HG02973 (cell line): Measurements from ENCODE around the gene SGK1.
"Not testable (repeated sequence)": the region's sequence is repeated elsewhere in the genome, so short reads cannot be mapped to it uniquely, and the experiment has no call there.

Source experiments
- ATAC-seq: cut with Tn5 transposase; IDR thresholded peaks from one replicate; pipeline ENCODE4 v1.9.1; 2021; ENCODE audit warnings: moderate library complexity; ENCODE audit not compliant: unreplicated experiment

Gene SGK1

GRCh38 chr6:134193536-134194498 lies 124.1 kb downstream of the SGK1 start:
- ATAC-seq, result no peak

DNA sequence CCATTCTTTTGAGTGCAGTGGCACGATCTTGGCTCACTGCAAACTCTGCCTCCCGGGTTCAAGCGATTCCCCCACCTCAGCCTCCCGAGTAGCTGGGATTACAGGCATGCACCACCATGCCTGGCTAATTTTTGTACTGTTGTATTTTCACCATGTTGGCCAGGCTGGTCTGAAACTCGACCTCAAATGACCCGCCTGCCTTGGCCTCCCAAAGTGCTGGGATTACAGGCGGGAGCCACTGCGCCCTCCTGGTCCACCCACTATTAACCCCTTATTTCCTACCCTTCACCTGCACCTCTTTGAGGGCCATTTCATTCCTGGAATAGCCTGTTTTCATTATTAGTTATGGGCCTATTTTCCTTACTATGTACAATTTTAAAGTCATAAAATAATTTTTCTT lies 125.3 kb downstream of the SGK1 start:
- not testable (repeated sequence) for ATAC-seq

GRCh38 chr6:134190883-134191282 lies 127.0 kb downstream of the SGK1 start:
- ATAC-seq, result no peak

GRCh38 chr6:134187751-134188150 lies 130.2 kb downstream of the SGK1 start:
- ATAC-seq, result no peak

DNA sequence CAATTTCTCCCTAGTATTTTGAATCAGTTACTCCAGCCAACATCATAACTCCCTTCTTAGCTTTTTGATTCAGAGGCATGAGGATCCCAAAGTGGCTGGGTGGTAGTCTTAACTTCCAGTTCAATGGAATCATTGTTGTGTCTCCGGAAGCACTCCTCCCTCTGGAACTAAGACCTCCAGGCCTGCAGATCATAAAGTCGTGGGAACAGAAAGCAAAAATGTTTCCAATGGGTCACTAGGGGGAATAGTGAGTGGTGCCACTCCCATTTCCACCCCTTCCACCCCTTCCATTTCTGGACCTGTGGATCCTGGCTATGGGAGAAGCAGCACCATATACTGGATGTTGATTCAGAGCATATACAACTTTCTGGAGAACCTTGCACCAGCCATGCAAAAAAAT lies 130.8 kb downstream of the SGK1 start:
- no peak for ATAC-seq

GRCh38 chr6:134186355-134186754 lies 131.6 kb downstream of the SGK1 start:
- ATAC-seq, result no peak

GRCh38 chr6:134185277-134185676 lies 132.6 kb downstream of the SGK1 start:
- no peak for ATAC-seq

GRCh38 chr6:134183844-134184243 lies 134.1 kb downstream of the SGK1 start:
- ATAC-seq, result no peak

DNA sequence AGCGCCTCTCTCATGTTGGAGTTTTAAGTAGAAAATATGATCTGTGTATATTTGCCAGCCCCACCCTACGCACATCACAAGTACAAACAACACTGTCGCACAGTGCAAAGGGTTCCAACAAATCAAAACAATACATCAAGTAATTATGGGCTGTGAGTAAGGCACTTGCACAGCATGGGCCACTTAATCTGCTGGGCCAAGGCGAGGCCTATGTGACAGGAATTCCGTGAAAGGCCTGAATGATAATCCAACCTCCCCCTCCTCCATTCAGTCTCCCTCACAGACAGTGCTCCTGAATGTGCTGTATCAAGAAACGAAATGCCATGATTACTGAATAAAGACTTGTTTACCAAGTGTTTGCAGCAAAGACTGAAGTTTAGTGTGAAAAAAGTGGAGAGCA lies 135.4 kb downstream of the SGK1 start:
- no peak for ATAC-seq

- not testable (repeated sequence) for ATAC-seq
Observed at GRCh38 chr6:134181726-134182125, 136.2 kb downstream of the SGK1 start.

DNA sequence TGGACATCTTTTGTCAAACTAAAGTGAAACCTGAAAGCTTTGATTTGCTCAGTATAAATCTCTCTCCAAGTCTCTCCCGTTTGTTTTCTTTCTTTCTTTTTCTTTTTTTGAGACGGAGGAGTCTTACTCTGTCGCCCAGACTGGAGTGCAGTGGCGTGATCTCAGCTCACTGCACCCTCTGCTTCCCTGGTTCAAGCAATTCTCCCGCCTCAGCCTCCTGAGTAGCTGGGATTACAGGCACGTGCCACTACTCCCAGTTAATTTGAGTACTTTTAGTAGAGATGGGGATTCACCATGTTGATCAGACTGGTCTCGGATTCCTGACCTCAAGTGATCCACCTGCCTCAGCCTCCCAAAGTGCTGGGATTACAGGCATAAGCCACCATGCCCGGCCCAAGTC lies 136.7 kb downstream of the SGK1 start:
- ATAC-seq, result not testable (repeated sequence)

DNA sequence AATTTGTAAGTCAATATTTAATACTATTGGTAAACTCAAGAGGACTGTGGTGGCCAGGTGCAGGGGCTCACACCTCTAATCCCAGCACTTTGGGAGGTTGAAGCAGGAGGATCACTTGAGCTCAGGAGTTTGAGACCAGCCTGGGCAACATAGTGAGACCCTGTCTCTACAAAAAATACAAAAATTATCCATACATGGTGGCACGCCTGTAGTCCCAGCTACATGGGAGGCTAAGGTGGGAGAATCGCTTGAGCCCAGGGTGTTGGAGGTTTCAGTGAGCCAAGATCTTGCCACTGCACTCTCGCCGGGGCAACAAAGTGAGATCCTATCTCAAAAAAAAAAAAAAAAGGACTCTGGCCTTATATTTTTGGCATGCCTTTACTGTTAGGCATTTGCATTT lies 137.4 kb downstream of the SGK1 start:
- not testable (repeated sequence) for ATAC-seq

GRCh38 chr6:134178161-134179044 lies 139.5 kb downstream of the SGK1 start:
- ATAC-seq, result no peak

GRCh38 chr6:134177753-134178160 lies 140.2 kb downstream of the SGK1 start:
- ATAC-seq, result no peak

- no peak for ATAC-seq
Observed at GRCh38 chr6:134177236-134177635, 140.7 kb downstream of the SGK1 start.

DNA sequence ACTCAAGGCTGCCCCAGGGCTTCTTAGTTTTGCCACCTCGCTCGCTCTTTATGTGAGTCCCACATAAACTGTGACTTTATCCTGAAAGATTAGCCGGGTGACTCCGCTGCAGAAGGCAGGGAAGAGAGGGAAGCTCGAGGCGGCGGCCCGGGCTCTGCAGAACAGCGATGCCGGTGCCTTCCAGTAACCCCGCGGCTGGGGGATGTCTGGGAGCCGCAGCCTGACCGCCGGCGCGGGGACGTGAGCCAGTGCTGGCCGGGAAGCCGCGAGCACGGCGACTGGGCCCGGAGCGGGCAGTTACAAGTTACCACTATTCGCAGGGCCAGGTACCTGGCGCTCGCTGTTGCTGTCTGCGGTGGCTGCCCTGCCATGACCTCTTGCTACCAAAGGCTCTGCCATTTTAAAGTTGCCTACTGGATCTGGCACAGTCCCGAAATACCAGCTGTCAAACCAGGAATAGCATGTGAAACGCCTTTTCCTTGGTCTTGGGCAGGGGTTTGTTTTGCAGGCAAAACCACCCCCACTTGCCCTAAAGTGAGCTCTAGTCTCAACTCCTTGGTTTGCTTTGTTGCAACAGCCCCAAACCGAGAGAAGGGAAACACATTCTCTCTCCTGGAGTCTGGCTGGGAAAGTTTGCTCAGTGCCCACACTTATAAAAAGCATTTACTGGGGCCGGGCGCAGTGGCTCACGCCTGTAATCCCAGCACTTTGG lies 141.5 kb downstream of the SGK1 start:
- ATAC-seq, result no peak

- ATAC-seq, result peak; percentile 15
Observed at GRCh38 chr6:134175532-134176263, 142.2 kb downstream of the SGK1 start.

- ATAC-seq, result peak; percentile 81
Observed at GRCh38 chr6:134174672-134175531, 143.0 kb downstream of the SGK1 start.

GRCh38 chr6:134173936-134174671 lies 143.8 kb downstream of the SGK1 start:
- ATAC-seq, result no peak
